ENCODE measurements around the gene CCSER2.

- TF ChIP-seq, protein P1, sequence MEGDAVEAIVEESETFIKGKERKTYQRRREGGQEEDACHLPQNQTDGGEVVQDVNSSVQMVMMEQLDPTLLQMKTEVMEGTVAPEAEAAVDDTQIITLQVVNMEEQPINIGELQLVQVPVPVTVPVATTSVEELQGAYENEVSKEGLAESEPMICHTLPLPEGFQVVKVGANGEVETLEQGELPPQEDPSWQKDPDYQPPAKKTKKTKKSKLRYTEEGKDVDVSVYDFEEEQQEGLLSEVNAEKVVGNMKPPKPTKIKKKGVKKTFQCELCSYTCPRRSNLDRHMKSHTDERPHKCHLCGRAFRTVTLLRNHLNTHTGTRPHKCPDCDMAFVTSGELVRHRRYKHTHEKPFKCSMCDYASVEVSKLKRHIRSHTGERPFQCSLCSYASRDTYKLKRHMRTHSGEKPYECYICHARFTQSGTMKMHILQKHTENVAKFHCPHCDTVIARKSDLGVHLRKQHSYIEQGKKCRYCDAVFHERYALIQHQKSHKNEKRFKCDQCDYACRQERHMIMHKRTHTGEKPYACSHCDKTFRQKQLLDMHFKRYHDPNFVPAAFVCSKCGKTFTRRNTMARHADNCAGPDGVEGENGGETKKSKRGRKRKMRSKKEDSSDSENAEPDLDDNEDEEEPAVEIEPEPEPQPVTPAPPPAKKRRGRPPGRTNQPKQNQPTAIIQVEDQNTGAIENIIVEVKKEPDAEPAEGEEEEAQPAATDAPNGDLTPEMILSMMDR (IDR thresholded peaks at IDR 0.05): no peak
- TF ChIP-seq EZH2 (IDR thresholded peaks at IDR 0.05; ENCODE audit: borderline replicate concordance, insufficient read depth, low read depth, low read length, poor library complexity, severe bottlenecking): no peak
These were observed 13.6 kb downstream of the CCSER2 start for GRCh38 chr10:84341983-84342382.
